Loucy (cell line): ENCODE data around the gene ABAT.

ENCODE experiments used
- H2AFZ ChIP-seq: fragments of 200-600 bp; sonication (generic); 2 replicates; pipeline ENCODE4 v1.6.0; 2016; ENCODE audit warnings: antibody characterized with exemption, mild to moderate bottlenecking, low read length, moderate library complexity
- H3F3A ChIP-seq: fragments of 200-600 bp; 2 replicates; pipeline ENCODE4 v1.6.0; 2016; ENCODE audit warnings: antibody characterized with exemption, low read depth, mild to moderate bottlenecking
- H3K27me3 ChIP-seq: fragments of 200-600 bp; sonication (generic); 2 replicates; pipeline ENCODE4 v1.6.1; 2014; ENCODE audit warnings: low read length, mild to moderate bottlenecking; ENCODE audit not compliant: insufficient read depth, poor library complexity, severe bottlenecking
- H3K36me3 ChIP-seq: fragments of 200-600 bp; sonication (generic); 2 replicates; pipeline ENCODE4 v1.6.1; 2016; ENCODE audit warnings: low read length; ENCODE audit not compliant: insufficient read depth
- H3K4me1 ChIP-seq: fragments of 200-600 bp; sonication (generic); 2 replicates; pipeline ENCODE4 v1.5.1; 2014; ENCODE audit warnings: low read length, mild to moderate bottlenecking; ENCODE audit not compliant: insufficient read depth, poor library complexity, severe bottlenecking
- H3K4me2 ChIP-seq: fragments of 200-600 bp; sonication (generic); 2 replicates; pipeline ENCODE4 v1.6.0; 2014; ENCODE audit warnings: antibody characterized with exemption, low read length, low read depth, mild to moderate bottlenecking; ENCODE audit not compliant: poor library complexity, severe bottlenecking
- H3K4me3 ChIP-seq: fragments of 200-600 bp; sonication (generic); 2 replicates; pipeline ENCODE4 v1.5.1; 2014; ENCODE audit warnings: low read length, mild to moderate bottlenecking, mixed read lengths; ENCODE audit not compliant: poor library complexity, severe bottlenecking
- H3K79me2 ChIP-seq: fragments of 200-600 bp; sonication (generic); 2 replicates; pipeline ENCODE4 v1.6.1; 2014; ENCODE audit warnings: low read length; ENCODE audit not compliant: insufficient read depth
- H3K9ac ChIP-seq: fragments of 200-600 bp; sonication (generic); 2 replicates; pipeline ENCODE4 v1.6.0; 2014; ENCODE audit warnings: mild to moderate bottlenecking, low read depth, low read length, moderate library complexity; ENCODE audit not compliant: poor library complexity, severe bottlenecking
- H3K9me2 ChIP-seq: fragments of 200-600 bp; sonication (generic); replicated peaks from 2 replicates; pipeline ENCODE4 v1.6.1; 2016; ENCODE audit warnings: low read depth, low read length, mixed read lengths
- H3K9me3 ChIP-seq: fragments of 200-600 bp; sonication (generic); 2 replicates; pipeline ENCODE4 v1.6.1; 2014; ENCODE audit warnings: mild to moderate bottlenecking, antibody characterized with exemption, low read length, low read depth; ENCODE audit not compliant: insufficient read depth
- H4K20me1 ChIP-seq: fragments of 200-600 bp; sonication (generic); 2 replicates; pipeline ENCODE4 v1.6.0; 2014; ENCODE audit warnings: antibody characterized with exemption, low read length, mild to moderate bottlenecking; ENCODE audit not compliant: insufficient read depth, poor library complexity, severe bottlenecking
- EZH2phosphoT487 ChIP-seq: fragments of 200-600 bp; IDR thresholded peaks from 2 replicates; pipeline ENCODE4 v1.6.1; 2018; ENCODE audit warnings: antibody characterized with exemption, mild to moderate bottlenecking, moderate library complexity, borderline replicate concordance
- TF ChIP-seq, protein P1 (sequence below): fragments of 200-600 bp; sonication (generic); conservative IDR thresholded peaks from 2 replicates; pipeline ENCODE4 v1.5.1; 2014; ENCODE audit warnings: mild to moderate bottlenecking, antibody characterized with exemption, low read length

The ABAT gene

DNA sequence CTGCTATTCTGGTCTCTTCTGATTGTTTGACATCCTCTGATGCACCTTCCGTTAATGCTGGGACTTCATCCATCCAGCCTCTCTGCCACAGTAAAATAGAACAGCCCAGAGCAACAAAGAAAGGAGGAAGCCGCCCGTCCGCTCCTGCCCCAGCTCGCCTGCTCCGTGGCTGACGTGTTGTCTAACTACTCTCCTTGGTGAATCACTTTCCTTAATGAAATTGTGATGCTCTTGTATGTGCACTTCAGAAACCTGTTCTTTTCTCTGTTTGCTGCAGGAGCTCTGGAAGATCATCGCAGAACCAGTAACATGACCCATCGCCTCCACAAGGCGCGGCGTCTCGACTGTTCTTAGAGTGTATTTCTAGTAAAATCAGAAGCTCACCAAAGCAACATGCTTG lies 28.6 kb upstream of the ABAT start:
- H3K4me2 ChIP-seq: no peak overlapping the region
- H3K9me3 ChIP-seq: no peaks in the 10 kb centered on the region
- H3K27me3 ChIP-seq: no peaks in the 10 kb centered on the region
- no peak overlapping the region for H3K9ac ChIP-seq
- H4K20me1 ChIP-seq: no peaks in the 10 kb centered on the region
- H3K79me2 ChIP-seq: no peaks in the 10 kb centered on the region
- H3F3A ChIP-seq: no peaks in the 10 kb centered on the region
- no peak overlapping the region for H2AFZ ChIP-seq
- H3K4me3 ChIP-seq: no peak overlapping the region
- no peaks in the 10 kb centered on the region for H3K9me2 ChIP-seq
- no peak for TF ChIP-seq EZH2phosphoT487
- TF ChIP-seq, protein P1, sequence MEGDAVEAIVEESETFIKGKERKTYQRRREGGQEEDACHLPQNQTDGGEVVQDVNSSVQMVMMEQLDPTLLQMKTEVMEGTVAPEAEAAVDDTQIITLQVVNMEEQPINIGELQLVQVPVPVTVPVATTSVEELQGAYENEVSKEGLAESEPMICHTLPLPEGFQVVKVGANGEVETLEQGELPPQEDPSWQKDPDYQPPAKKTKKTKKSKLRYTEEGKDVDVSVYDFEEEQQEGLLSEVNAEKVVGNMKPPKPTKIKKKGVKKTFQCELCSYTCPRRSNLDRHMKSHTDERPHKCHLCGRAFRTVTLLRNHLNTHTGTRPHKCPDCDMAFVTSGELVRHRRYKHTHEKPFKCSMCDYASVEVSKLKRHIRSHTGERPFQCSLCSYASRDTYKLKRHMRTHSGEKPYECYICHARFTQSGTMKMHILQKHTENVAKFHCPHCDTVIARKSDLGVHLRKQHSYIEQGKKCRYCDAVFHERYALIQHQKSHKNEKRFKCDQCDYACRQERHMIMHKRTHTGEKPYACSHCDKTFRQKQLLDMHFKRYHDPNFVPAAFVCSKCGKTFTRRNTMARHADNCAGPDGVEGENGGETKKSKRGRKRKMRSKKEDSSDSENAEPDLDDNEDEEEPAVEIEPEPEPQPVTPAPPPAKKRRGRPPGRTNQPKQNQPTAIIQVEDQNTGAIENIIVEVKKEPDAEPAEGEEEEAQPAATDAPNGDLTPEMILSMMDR: no peak
- H3K36me3 ChIP-seq: peaks cover 31% of the 10 kb centered on the region; the same call in 1 of the 2 replicates
- H3K4me1 ChIP-seq: peaks cover 3% of the 10 kb centered on the region

DNA sequence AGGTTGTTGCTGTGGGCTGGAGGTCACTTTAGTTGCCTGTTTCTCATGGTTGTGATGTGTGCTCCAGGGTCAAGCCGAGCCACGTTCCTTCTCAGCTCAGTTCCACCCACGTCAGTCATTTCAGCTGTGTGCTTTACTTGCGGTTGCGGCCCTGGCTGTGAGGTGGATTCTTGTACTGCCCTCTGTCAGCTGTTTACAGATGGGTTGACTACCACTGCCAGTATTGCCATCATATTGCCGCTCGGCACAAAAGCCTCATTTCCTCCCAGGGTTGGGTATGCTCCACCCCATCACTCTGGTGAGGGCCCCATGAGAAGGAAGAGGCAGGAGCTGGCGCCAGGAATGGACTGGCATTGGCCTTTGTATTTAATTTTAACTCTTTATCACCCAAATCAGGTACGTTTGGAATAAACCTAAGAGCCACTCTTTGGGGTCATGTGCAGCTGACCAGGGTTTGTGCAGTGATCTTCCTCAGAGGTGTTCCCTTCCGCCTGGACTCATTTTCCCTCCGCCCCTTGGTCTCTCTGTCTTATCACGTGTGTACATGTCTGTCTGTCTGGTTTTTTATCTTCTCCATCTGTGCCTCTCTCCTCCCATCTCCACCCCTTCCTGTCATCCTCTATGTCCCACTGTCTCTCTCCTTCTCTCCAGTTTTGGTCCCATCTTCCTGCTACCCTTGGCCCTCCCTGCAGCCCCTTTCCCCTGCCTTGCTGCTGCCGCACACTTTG lies 27.9 kb upstream of the ABAT start:
- no peak for TF ChIP-seq EZH2phosphoT487
- TF ChIP-seq, protein P1: no peak
- peaks cover 3% of the 10 kb centered on the region for H3K4me1 ChIP-seq
- H3K79me2 ChIP-seq: no peaks in the 10 kb centered on the region
- no peaks in the 10 kb centered on the region for H3K9me2 ChIP-seq
- peaks cover 31% of the 10 kb centered on the region; the same call in 1 of the 2 replicates for H3K36me3 ChIP-seq
- no peaks in the 10 kb centered on the region for H4K20me1 ChIP-seq
- H2AFZ ChIP-seq: no peak overlapping the region
- no peak overlapping the region for H3K4me3 ChIP-seq
- H3K9me3 ChIP-seq: no peaks in the 10 kb centered on the region
- no peak overlapping the region for H3K9ac ChIP-seq
- H3F3A ChIP-seq: no peaks in the 10 kb centered on the region
- no peaks in the 10 kb centered on the region for H3K27me3 ChIP-seq
- no peak overlapping the region for H3K4me2 ChIP-seq

DNA sequence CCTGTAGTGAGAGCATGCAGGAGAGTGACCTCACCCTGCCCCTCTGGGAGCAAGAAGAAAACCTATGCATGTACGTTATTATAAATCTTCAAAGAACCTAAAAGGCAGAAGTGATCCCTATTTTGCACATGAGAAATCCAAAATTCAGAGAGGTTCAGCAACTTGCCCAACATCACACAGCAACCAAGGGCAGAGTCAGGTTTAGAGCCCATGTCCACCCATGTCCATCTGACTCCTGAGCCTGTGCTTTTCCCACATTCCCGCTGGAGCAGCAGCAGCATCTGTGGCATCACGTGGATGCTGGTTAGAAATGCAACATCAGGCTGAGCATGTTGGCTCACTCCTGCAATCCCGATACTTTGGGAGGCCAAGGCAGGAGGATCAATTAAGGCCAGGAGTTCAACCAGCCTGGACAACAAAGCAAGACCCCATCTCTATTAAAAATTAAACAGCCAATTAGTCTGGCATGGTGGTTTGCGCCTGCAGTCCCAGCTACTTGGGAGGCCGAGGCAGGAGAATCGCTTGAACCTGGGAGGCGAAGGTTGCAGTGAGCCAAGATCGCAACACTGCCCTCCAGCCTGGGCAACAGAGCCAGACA lies 26.6 kb upstream of the ABAT start:
- H3K79me2 ChIP-seq: no peaks in the 10 kb centered on the region
- peaks cover 3% of the 10 kb centered on the region for H3K4me1 ChIP-seq

More for the DNA sequence above, 26.6 kb upstream of the ABAT start:
- H4K20me1 ChIP-seq: no peaks in the 10 kb centered on the region
- H3K4me3 ChIP-seq: no peak overlapping the region
- H3K27me3 ChIP-seq: no peaks in the 10 kb centered on the region
- H3F3A ChIP-seq: no peaks in the 10 kb centered on the region
- no peaks in the 10 kb centered on the region for H3K9me3 ChIP-seq
- H3K36me3 ChIP-seq: peaks cover 26% of the 10 kb centered on the region; the same call in 1 of the 2 replicates
- no peak overlapping the region for H3K4me2 ChIP-seq
- no peak overlapping the region for H2AFZ ChIP-seq
- H3K9ac ChIP-seq: no peak overlapping the region
- TF ChIP-seq, protein P1: no peak
- no peak for TF ChIP-seq EZH2phosphoT487
- no peaks in the 10 kb centered on the region for H3K9me2 ChIP-seq
